Panc1 (cell line): ENCODE data around the gene SEC11A. TPM values are rescaled to one million over a fixed set of nuclear protein-coding genes. Genes with fewer than 3 reads are reported as not detected.

Source experiments
- ATAC-seq: fragments of 200-7000 bp; cut with Tn5 transposase; 2 replicates; pipeline ENCODE4 v1.9.1; 2020; ENCODE audit warnings: mild to moderate bottlenecking, moderate library complexity
- BruUV-seq: library from RNA; stranded (reverse); fragments of 400-500 nt; replicated peaks from 2 replicates; lab custom pipeline; 2021; lab: Mats Ljungman, UMichigan
- CTCF ChIA-PET: fragments of 300-600 bp; sonication (Branson Sonifier 250); formaldehyde crosslinking; loops from one replicate; lab custom pipeline; 2022; ENCODE audit warnings: antibody characterized with exemption; lab: Charles Lee
- POLR2A ChIA-PET: fragments of 300-600 bp; sonication (Branson Sonifier 250); formaldehyde crosslinking; loops from one replicate; lab custom pipeline; 2022; ENCODE audit warnings: antibody characterized with exemption; lab: Charles Lee
- DNase-seq: peaks from one replicate; pipeline ENCODE4 v3.0.0-alpha.2; 2010; ENCODE audit warnings: low read depth, low spot score
- H3K27ac ChIP-seq: 2 replicates; pipeline ENCODE4 v1.5.1; 2011; ENCODE audit warnings: mild to moderate bottlenecking, low read length, inconsistent platforms
- H3K27me3 ChIP-seq: fragments of 200-500 bp; sonication (Bioruptor generic); 2 replicates; pipeline ENCODE4 v1.6.0; 2014; ENCODE audit warnings: low read length, inconsistent platforms; ENCODE audit not compliant: control insufficient read depth, insufficient read depth
- H3K36me3 ChIP-seq: fragments of 200-500 bp; sonication (Bioruptor generic); 2 replicates; pipeline ENCODE4 v1.5.1; 2014; ENCODE audit warnings: inconsistent platforms, mild to moderate bottlenecking, low read length, moderate library complexity; ENCODE audit not compliant: control insufficient read depth, insufficient read depth
- H3K4me1 ChIP-seq: 2 replicates; pipeline ENCODE4 v1.5.1; 2011; ENCODE audit warnings: inconsistent platforms, mild to moderate bottlenecking, low read length, moderate library complexity; ENCODE audit not compliant: control insufficient read depth, insufficient read depth
- H3K4me3 ChIP-seq, 2 experiments: 2 replicates each; pipeline ENCODE4 v1.5.1; 2011 to 2012; ENCODE audit warnings: low read depth in 2 of 2, low read length in 2 of 2, mild to moderate bottlenecking in 2 of 2, inconsistent platforms in 1 of 2, moderate library complexity in 1 of 2
- H3K9me3 ChIP-seq: fragments of 200-500 bp; sonication (Bioruptor generic); 2 replicates; pipeline ENCODE4 v1.5.1; 2014; ENCODE audit warnings: low read depth, mild to moderate bottlenecking, inconsistent platforms, low read length, moderate library complexity; ENCODE audit not compliant: control insufficient read depth, insufficient read depth
- POLR2AphosphoS5 ChIP-seq: IDR thresholded peaks from 2 replicates; pipeline ENCODE4 v1.6.1; 2012; ENCODE audit warnings: mild to moderate bottlenecking, low read depth, low read length, moderate library complexity
- REST ChIP-seq, 2 experiments: IDR thresholded peaks; 2 replicates each; pipeline ENCODE4 v1.6.1; 2011 to 2012; ENCODE audit warnings: low read depth in 2 of 2, control low read depth in 1 of 2, low read length in 1 of 2, mild to moderate bottlenecking in 1 of 2, moderate library complexity in 1 of 2; ENCODE audit not compliant: insufficient read depth in 1 of 2
- SIN3A ChIP-seq: IDR thresholded peaks from 2 replicates; pipeline ENCODE4 v1.6.1; 2012; ENCODE audit warnings: low read depth, mild to moderate bottlenecking, low read length, moderate library complexity, borderline replicate concordance; ENCODE audit not compliant: insufficient read depth
- TCF7L2 ChIP-seq: IDR thresholded peaks from 2 replicates; pipeline ENCODE4 v1.6.1; 2011; ENCODE audit warnings: mild to moderate bottlenecking, low read depth, low read length, inconsistent platforms
- in situ Hi-C: cut with HindIII; loops from 2 replicates; pipeline ENCODE4 v1.10.0; 2016; ENCODE audit warnings: low sequenced_read_pairs, low pct_unique_long_range_greater_than_20kb
- intact Hi-C: fragments of 100-400 bp; cut with micrococcal nuclease; formaldehyde crosslinking; loops from one replicate; pipeline ENCODE4 v1.10.0; 2022; ENCODE audit not compliant: unreplicated experiment
- total RNA-seq: library from RNA; stranded (reverse); gene quantifications from one replicate; pipeline ENCODE4 v1.2.1, GENCODE V29; 2021; ENCODE audit not compliant: unreplicated experiment
- TF ChIP-seq, protein P1 (sequence below): fragments of 450-650 bp; IDR thresholded peaks from 2 replicates; pipeline ENCODE4 v1.5.1; 2017; ENCODE audit warnings: mild to moderate bottlenecking

The SEC11A gene
- total RNA-seq, 1 experiment from 2014 or later = 164 TPM

- ChIA-PET CTCF (interaction anchor here (0.9 kb wide), 1 partner anchor 110 kb away, joined by 6 read pairs; no protein-coding TSS in a partner anchor), POLR2A (no interaction called here)
- no peak for DNase-seq
- BruUV-seq = no TSS peak
- H3K4me1 ChIP-seq = peaks cover 24% of the 10 kb centered on the region
- in situ Hi-C loops (no loop called here), intact Hi-C loops (loop anchor here (5.0 kb wide), 1 partner anchor 270 kb away; no protein-coding TSS in a partner anchor)
- no peaks in the 10 kb centered on the region for H3K9me3 ChIP-seq
- H3K36me3 ChIP-seq = no peaks in the 10 kb centered on the region; the same call in 1 of the 2 replicates
- H3K27me3 ChIP-seq = no peaks in the 10 kb centered on the region
- H3K4me3 ChIP-seq = peak overlapping the region; percentile 52 to 70
- no peak for ATAC-seq
- TF ChIP-seq TCF7L2 (no peak), REST (IDR thresholded peaks at IDR 0.05; ENCODE audit: insufficient read depth in 1 of 2, low read depth in 2 of 2, low read length in 1 of 2) (no peak), SIN3A (no peak), POLR2AphosphoS5 (no peak)
- TF ChIP-seq, protein P1, sequence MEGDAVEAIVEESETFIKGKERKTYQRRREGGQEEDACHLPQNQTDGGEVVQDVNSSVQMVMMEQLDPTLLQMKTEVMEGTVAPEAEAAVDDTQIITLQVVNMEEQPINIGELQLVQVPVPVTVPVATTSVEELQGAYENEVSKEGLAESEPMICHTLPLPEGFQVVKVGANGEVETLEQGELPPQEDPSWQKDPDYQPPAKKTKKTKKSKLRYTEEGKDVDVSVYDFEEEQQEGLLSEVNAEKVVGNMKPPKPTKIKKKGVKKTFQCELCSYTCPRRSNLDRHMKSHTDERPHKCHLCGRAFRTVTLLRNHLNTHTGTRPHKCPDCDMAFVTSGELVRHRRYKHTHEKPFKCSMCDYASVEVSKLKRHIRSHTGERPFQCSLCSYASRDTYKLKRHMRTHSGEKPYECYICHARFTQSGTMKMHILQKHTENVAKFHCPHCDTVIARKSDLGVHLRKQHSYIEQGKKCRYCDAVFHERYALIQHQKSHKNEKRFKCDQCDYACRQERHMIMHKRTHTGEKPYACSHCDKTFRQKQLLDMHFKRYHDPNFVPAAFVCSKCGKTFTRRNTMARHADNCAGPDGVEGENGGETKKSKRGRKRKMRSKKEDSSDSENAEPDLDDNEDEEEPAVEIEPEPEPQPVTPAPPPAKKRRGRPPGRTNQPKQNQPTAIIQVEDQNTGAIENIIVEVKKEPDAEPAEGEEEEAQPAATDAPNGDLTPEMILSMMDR = no peak
- H3K27ac ChIP-seq = peak overlapping the region; percentile 57
Observed at GRCh38 chr15:84657748-84658079, 58.2 kb downstream of the SEC11A start.

GRCh38 chr15:84656972-84657371, 59.0 kb downstream of the SEC11A start:
- no peak for TF ChIP-seq TCF7L2
- TF ChIP-seq SIN3A = no peak
- no peak for TF ChIP-seq POLR2AphosphoS5
- TF ChIP-seq, protein P1 = no peak
- TF ChIP-seq REST (IDR thresholded peaks at IDR 0.05; ENCODE audit: insufficient read depth in 1 of 2, low read depth in 2 of 2, low read length in 1 of 2) = no peak
- intact Hi-C loops = loop anchor here (5.0 kb wide), 1 partner anchor 270 kb away; no protein-coding TSS in a partner anchor
- DNase-seq (no peak), ATAC-seq (no peak)
- H3K27me3 ChIP-seq = no peaks in the 10 kb centered on the region
- BruUV-seq = no TSS peak
- peaks cover 24% of the 10 kb centered on the region for H3K4me1 ChIP-seq
- in situ Hi-C loops = no loop called here
- CTCF ChIA-PET = interaction anchor here (0.7 kb wide), 1 partner anchor 69 kb away, joined by 3 read pairs; no protein-coding TSS in a partner anchor
- no peaks in the 10 kb centered on the region; the same call in 1 of the 2 replicates for H3K36me3 ChIP-seq
- no peaks in the 10 kb centered on the region for H3K9me3 ChIP-seq
- H3K27ac ChIP-seq = no peak overlapping the region; the same call in 1 of the 2 replicates
- POLR2A ChIA-PET = no interaction called here
- no peak overlapping the region; a peak in 1 of 4 replicates for H3K4me3 ChIP-seq
